Pancreas (tissue), 10 donors: ENCODE data around the gene LDLRAD4. TPM values are rescaled to one million over a fixed set of nuclear protein-coding genes. Genes with fewer than 3 reads are reported as not detected.

Experiments
- ATAC-seq, 4 donors: fragments of 200-7000 bp; cut with Tn5 transposase; one replicate each; pipeline versions ENCODE4 v1.8.0 to v1.9.1; 2020; ENCODE audit warnings: mild to moderate bottlenecking in 4 of 4, moderate library complexity in 4 of 4
- DNase-seq, 6 donors: peaks; one replicate each; pipeline ENCODE4 v3.0.0-alpha.2; 2020
- FAIRE-seq: peaks from 2 replicates; lab custom pipeline; 2012; peaks lifted over from hg19 to GRCh38; lab: Jason Lieb, UNC
- H3K27ac ChIP-seq, 4 donors: fragments of 200-600 bp; sonication (generic); 1 replicate in 3 of 4; 2 replicates in 1 of 4; pipeline versions ENCODE4 v1.5.0 to v1.8.0; 2020
- H3K27me3 ChIP-seq, 4 donors: fragments of 200-600 bp; one replicate each; pipeline ENCODE4 v1.8.0; 2021
- H3K36me3 ChIP-seq, 3 donors: fragments of 200-600 bp; sonication (generic) in 1 of 3; one replicate each; pipeline versions ENCODE4 v1.5.0 to v1.8.0; 2020 to 2021
- H3K4me1 ChIP-seq, 3 donors: fragments of 200-600 bp; one replicate each; pipeline ENCODE4 v1.8.0; 2021
- H3K4me3 ChIP-seq, 4 donors: fragments of 200-600 bp; sonication (generic) in 2 of 4; one replicate each; pipeline versions ENCODE4 v1.5.0 to v1.8.0; 2020 to 2021
- H3K9me3 ChIP-seq, 4 donors: fragments of 200-600 bp; one replicate each; pipeline ENCODE4 v1.8.0; 2021
- CTCF ChIP-seq, 4 donors: fragments of 200-600 bp; sonication (generic) in 3 of 4; IDR thresholded peaks; one replicate each; pipeline versions ENCODE4 v1.5.0 to v1.8.0; 2021; ENCODE audit warnings: antibody characterized with exemption in 4 of 4
- WGBS, 2 donors: extraction: QIAGEN DNeasy Blood & Tissue Kit; methylation state at CpG; one replicate each; pipeline ENCODE4 v1.1.7; 2013; 5-methylcytosine and 5-hydroxymethylcytosine counted together
- intact Hi-C, 3 donors: fragments of 100-400 bp; cut with DNase I; formaldehyde crosslinking; loops; one replicate each; pipeline versions ENCODE4 v1.11.1 to v1.14.2; 2022
- polyA plus RNA-seq, 2 donors: library from polyadenylated mRNA; stranded (reverse); fragments of 200-250 nt; gene quantifications; one replicate each; pipeline ENCODE4 v1.2.3, GENCODE V29; 2013
- total RNA-seq, 6 donors: library from RNA; stranded (reverse); fragmentation: NEBNext Ultra II Directional in 4 of 6; extraction: Animal tissue kit (Norgen Biotek cat#: 25700) in 4 of 6; gene quantifications; one replicate each; pipeline versions ENCODE4 v1.2.1 to v1.2.4, GENCODE V29; 2021 to 2023
- donor health status: healthy with polysubstance abuse.
- donor health status: DM: no; HTN: no; CAD: no; lungs with moderate emphysema.
- donor health status: DM: no; HTN: no; CAD: no.
- donor health status: control.
- donor health status: control.
- donor health status: Bipolar disorder and iron deficiency.
- donor health status: DM: yes; HTN: yes; CAD: no.
- donor health status: DM: no; HTN: no; CAD: no.
- donor health status: DM: no; HTN: no; CAD: no.
- donor health status: DM: yes; HTN: yes; CAD: no.

LDLRAD4 gene
- total and polyA plus RNA-seq, 8 donors, result 2.5 to 21.8 (median 5.7) TPM

DNA sequence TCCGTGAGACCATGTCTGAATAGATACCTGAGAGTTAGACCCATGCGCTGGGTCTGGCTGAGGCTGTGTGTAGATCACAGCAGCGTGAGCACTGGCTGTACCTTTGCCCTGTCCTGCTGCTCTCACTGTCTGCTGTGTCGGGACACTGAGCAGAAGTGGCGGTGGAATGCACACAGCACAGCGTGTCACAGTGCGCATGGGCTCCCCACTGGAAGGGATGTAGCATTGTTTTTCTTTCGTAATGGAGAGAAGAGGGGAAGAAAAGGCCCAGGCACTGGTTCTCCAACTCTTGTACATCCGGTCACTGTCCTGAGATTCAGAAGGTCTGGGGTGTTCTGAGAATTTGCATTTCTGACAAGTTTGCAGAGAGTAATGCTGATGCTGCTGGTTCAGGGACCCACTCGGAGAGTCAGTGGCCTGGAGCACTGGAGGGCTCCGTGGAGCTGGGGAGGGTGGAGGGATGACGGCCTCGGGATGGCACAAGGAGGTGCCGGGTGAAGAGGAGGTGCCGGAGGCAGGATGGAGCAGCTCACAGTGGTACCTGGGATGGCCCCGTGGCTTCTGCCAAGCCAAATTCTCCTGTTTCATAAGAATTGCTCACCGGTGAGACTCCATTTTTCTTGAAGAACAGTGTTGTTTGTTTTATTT lies 252.8 kb downstream of the LDLRAD4 start:
- FAIRE-seq, result no peak
- no peaks in the 10 kb centered on the region for H3K27me3 ChIP-seq
- TF ChIP-seq CTCF (IDR thresholded peaks at IDR 0.05), result no peak
- no peaks in the 10 kb centered on the region for H3K9me3 ChIP-seq
- H3K27ac ChIP-seq, result peak overlapping the region in 2 of 4 donors; percentile 17 to 30
- 82 to 85% methylated on average over 17 of the region's 17 CpGs for WGBS, 2 donors
- H3K36me3 ChIP-seq, result no peaks in the 10 kb centered on the region
- H3K4me1 ChIP-seq, result no peaks in the 10 kb centered on the region
- H3K4me3 ChIP-seq, result no peak overlapping the region
- no peak for DNase-seq
- intact Hi-C loops, result no loop called here
- peak in 3 of 4 donors; percentile 25 to 72 (median 70) for ATAC-seq

DNA sequence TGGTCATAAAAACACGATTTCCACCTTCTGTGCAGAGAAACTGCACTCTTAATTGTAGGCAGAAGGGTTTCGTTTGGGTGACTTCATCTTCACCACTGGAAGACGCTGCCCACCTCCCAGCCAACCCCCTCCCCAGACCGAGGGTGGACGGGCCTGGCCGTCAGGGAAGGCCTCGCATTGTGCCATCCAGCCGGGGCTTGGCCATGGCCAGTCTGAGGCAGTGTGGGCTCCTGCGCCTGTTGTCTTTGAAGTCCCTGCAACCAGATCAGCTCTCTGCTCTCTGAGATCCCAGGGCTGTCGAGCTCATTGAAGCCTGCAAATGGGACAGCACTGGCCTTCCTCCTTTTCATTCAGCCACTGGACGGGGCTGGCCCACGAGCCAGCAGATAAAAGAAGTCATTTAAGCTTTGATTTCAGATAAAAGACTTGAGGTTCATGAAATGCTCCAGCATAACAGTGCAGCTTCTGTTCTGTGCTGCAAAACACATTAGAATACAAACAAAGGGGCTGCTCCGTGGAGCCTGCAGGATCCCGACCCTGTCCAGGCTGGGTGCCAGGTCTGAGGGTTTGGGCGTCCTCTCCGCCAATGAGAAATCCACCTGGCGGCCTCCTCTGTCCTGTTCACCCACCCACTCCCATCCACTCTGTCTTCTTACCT lies 253.5 kb downstream of the LDLRAD4 start:
- no peaks in the 10 kb centered on the region for H3K27me3 ChIP-seq
- TF ChIP-seq CTCF (IDR thresholded peaks at IDR 0.05), result no peak
- WGBS, 2 donors, result 58 to 61% methylated on average over 17 of the region's 17 CpGs
- ATAC-seq, result peak in 3 of 4 donors; percentile 17 to 48 (median 36)
- intact Hi-C loops, result no loop called here
- no peaks in the 10 kb centered on the region for H3K36me3 ChIP-seq
- no peak for FAIRE-seq
- no peaks in the 10 kb centered on the region for H3K4me1 ChIP-seq
- no peak overlapping the region for H3K4me3 ChIP-seq
- H3K27ac ChIP-seq, result peak overlapping the region in 1 of 4 donors; percentile 23
- H3K9me3 ChIP-seq, result no peaks in the 10 kb centered on the region
- no peak for DNase-seq

DNA sequence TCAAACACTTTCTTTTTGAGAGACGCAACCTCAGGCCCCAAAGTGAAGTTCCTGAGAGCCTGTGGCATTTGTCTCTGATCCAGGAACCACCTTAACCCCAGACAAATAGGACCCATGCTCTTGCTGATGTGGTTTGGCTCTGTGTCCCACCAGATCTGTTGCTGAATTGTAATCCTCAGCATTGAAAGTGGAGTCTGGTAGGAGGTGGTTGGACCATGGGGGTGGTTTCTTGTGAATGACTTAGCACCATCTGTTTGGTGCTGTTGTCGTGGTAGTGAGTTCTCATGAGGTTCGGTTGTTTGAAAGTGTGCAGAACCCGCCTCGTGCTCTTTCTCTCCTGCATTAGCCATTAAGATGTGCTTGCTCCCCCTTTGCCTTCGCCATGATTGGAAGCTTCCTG lies 255.2 kb downstream of the LDLRAD4 start:
- intact Hi-C loops, result no loop called here
- H3K4me1 ChIP-seq, result no peaks in the 10 kb centered on the region
- TF ChIP-seq CTCF (IDR thresholded peaks at IDR 0.05), result no peak
- no peak overlapping the region for H3K4me3 ChIP-seq
- H3K36me3 ChIP-seq, result no peaks in the 10 kb centered on the region
- H3K27me3 ChIP-seq, result no peaks in the 10 kb centered on the region
- ATAC-seq, result no peak
- no peak for FAIRE-seq
- 90 to 93% methylated on average over 6 of the region's 6 CpGs for whole genome bisulfite sequencing, 2 donors
- no peak overlapping the region for H3K27ac ChIP-seq
- H3K9me3 ChIP-seq, result no peaks in the 10 kb centered on the region
- DNase-seq, result no peak

GRCh38 chr18:13474336-13474735 lies 255.8 kb downstream of the LDLRAD4 start:
- intact Hi-C loops, result no loop called here
- Histone ChIP-seq H3K9me3 (no peaks in the 10 kb centered on the region), H3K36me3 (no peaks in the 10 kb centered on the region), H3K27me3 (no peaks in the 10 kb centered on the region), H3K4me1 (no peaks in the 10 kb centered on the region), H3K4me3 (no peak overlapping the region), H3K27ac (no peak overlapping the region)
- FAIRE-seq (no peak), DNase-seq (no peak), ATAC-seq (no peak)
- 86 to 94% methylated on average over 3 of the region's 3 CpGs for WGBS, 2 donors
- TF ChIP-seq CTCF (IDR thresholded peaks at IDR 0.05), result no peak
